Upper lobe of left lung (tissue), 4 donors: ENCODE data around the gene TBXAS1.

Experiments
- CTCF ChIP-seq, 6 experiments: fragments of 450-650 bp in 4 of 6; fragments of 200-600 bp in 2 of 6; sonication (generic) in 2 of 6; IDR thresholded peaks; one replicate each; pipeline ENCODE4 v1.5.1; 2016 to 2019; ENCODE audit warnings: antibody characterized with exemption in 6 of 6
- EP300 ChIP-seq, 4 donors: sonication (generic); formaldehyde crosslinking; IDR thresholded peaks; one replicate each; pipeline ENCODE4 v1.5.1; 2017; ENCODE audit warnings: antibody characterized with exemption in 4 of 4, control low read depth in 2 of 4
- POLR2A ChIP-seq, 4 donors: fragments of 450-650 bp; IDR thresholded peaks; one replicate each; pipeline ENCODE4 v1.5.1; 2016 to 2017; ENCODE audit warnings: antibody characterized with exemption in 4 of 4, mild to moderate bottlenecking in 2 of 4
- POLR2AphosphoS5 ChIP-seq, 2 donors: sonication (generic); formaldehyde crosslinking; IDR thresholded peaks; one replicate each; pipeline ENCODE4 v1.5.1; 2017; ENCODE audit warnings: antibody characterized with exemption in 2 of 2

- TF ChIP-seq CTCF (IDR thresholded peaks at IDR 0.05) (no peak), POLR2A (IDR thresholded peaks at IDR 0.05) (no peak), EP300 (IDR thresholded peaks at IDR 0.05) (no peak), POLR2AphosphoS5 (IDR thresholded peaks at IDR 0.05) (no peak)
Observed at GRCh38 chr7:139909379-139910050, 80.5 kb downstream of the TBXAS1 start.
